Measurements from ENCODE around the gene CDH4. TPM values are rescaled to one million over a fixed set of nuclear protein-coding genes. Genes with fewer than 3 reads are reported as not detected.

The CDH4 gene
- total RNA-seq, 2 experiments from 2014 or later: 0.11 to 0.18 TPM

DNA sequence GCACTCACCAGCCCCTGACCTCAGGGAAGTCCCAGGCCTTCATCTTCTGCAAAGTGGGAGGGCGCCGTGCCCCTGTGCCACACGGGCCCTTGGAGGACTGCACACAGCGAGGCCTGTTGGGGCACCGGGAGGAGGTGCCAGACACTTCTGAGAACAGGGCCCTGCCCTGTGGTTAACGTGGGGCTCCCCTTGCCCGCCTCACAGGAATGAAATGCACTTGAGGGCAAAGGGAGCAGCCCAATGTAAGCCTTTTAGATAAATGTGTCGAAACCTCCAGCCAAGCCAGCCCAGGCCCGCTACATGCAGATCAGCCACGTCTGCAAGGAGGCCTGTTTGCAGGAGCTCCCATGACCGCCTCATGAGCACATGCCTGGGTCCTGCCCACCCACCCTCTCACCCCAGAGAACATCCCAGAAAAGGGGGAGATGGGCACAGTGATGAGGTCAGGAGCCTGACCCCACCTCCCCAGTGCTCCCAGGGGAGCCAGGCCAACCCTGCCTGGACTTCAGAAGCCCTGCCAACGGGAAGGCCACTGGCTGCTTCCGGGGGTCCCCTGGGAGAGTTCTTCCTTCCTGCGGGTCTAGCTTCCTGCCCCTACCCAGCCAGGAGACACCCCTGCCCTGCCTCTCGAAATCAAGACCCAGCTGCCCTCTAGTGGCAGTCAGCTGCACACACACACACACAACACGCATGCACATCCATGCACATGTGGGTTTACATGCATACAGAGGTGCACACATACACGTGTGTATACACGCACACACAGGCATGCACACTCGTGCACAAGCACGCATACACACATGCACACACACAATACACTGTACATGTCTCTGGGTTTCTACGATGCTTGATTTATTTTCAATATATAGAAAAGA, 634.9 kb downstream of the CDH4 start:
- peaks cover 1% of the 10 kb centered on the region for H3K27me3 Mint-ChIP-seq
- H3K27ac Mint-ChIP-seq: no peak overlapping the region
- no peak overlapping the region for H3K4me3 Mint-ChIP-seq
- POLR2A ChIA-PET: interaction anchor here (0.9 kb wide), 1 partner anchor 8 kb away, joined by 3 read pairs; no protein-coding TSS in a partner anchor
- TF ChIP-seq, protein P1, sequence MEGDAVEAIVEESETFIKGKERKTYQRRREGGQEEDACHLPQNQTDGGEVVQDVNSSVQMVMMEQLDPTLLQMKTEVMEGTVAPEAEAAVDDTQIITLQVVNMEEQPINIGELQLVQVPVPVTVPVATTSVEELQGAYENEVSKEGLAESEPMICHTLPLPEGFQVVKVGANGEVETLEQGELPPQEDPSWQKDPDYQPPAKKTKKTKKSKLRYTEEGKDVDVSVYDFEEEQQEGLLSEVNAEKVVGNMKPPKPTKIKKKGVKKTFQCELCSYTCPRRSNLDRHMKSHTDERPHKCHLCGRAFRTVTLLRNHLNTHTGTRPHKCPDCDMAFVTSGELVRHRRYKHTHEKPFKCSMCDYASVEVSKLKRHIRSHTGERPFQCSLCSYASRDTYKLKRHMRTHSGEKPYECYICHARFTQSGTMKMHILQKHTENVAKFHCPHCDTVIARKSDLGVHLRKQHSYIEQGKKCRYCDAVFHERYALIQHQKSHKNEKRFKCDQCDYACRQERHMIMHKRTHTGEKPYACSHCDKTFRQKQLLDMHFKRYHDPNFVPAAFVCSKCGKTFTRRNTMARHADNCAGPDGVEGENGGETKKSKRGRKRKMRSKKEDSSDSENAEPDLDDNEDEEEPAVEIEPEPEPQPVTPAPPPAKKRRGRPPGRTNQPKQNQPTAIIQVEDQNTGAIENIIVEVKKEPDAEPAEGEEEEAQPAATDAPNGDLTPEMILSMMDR (IDR thresholded peaks at IDR 0.05): peak; percentile 81
- ATAC-seq: peak; percentile 67
- peak; percentile 53 for DNase-seq
- H3K36me3 Mint-ChIP-seq (ENCODE audit: low read depth): no peaks in the 10 kb centered on the region
- H3K9me3 Mint-ChIP-seq: no peaks in the 10 kb centered on the region
- no peaks in the 10 kb centered on the region for H3K4me1 Mint-ChIP-seq (ENCODE audit: low read depth)
- intact Hi-C loops (cut with micrococcal nuclease): no loop called here
- CTCF ChIA-PET: interaction anchor here (1.3 kb wide), 1 partner anchor 9 kb away, joined by 7 read pairs; no protein-coding TSS in a partner anchor

DNA sequence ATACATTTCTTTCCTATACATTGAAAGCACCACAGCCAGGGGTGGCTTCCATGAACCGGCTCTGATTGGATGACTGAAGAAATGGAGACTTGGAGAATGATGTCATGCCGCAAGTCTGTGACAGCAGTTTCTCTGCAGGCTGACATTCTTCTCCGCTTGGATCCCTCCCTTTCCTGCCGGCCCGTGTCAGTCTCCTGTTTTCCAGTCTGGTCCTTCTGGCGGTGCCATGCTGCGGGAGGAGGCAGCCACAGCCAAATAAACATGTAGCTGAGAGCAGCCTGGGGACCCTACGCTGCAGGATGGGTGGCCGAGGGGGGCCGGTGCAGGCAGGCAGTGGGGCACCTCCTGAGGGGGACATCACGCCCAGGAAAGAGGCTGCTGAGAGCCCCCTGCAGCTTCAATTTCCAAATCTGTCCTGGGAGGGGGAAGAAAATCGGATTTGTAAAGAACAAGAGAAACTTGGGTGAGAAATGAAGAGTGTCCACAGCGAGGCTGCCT, 635.6 kb downstream of the CDH4 start:
- H3K4me1 Mint-ChIP-seq (ENCODE audit: low read depth): no peaks in the 10 kb centered on the region
- CTCF ChIA-PET: interaction anchor here (1.3 kb wide), 1 partner anchor 9 kb away, joined by 7 read pairs; no protein-coding TSS in a partner anchor
- ATAC-seq (no peak), DNase-seq (no peak)
- intact Hi-C loops (cut with micrococcal nuclease): no loop called here
- TF ChIP-seq, protein P1 (IDR thresholded peaks at IDR 0.05): peak; percentile 21
- POLR2A ChIA-PET: interaction anchor here (0.9 kb wide), 1 partner anchor 9 kb away, joined by 3 read pairs; no protein-coding TSS in a partner anchor
- H3K36me3 Mint-ChIP-seq (ENCODE audit: low read depth): no peaks in the 10 kb centered on the region
- no peaks in the 10 kb centered on the region for H3K9me3 Mint-ChIP-seq
- no peak overlapping the region for H3K27ac Mint-ChIP-seq
- peaks cover 5% of the 10 kb centered on the region for H3K27me3 Mint-ChIP-seq
- H3K4me3 Mint-ChIP-seq: no peak overlapping the region

DNA sequence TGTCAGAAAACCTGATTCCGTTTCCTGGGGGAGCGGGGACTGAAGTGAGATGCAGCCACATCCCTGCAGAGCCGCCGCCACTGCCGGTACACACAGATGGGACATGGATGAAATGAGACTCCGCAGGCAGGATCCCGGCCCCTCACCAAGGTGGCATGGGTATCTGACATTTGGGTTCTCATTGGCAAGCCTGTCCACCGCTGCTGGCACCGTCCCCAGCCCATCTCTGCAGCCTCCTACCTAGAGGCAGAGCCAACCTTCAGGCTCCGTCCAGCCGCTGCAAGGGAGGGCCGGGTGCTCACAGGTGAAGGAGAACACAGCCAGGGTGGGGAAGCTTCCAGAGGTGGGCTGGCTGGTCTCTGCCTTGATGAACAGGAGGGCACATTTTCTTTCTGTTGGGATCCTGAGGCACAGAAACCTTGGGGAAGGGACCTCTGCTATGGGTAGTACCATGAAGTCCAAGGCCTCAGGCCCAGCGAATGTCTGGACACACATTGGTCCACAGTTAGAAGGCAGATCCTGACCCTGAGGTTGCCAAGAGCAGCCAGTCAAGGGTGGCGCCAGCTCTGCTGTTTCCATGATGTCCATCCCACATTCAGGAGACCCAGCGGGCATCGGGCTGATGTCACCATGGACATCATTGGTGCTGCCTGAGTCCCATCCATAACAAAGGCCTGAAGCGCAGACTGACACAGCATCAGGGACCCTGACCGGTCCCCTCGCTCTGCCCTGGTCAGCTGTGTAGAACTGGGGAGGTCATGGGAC, 636.2 kb downstream of the CDH4 start:
- CTCF ChIA-PET: no interaction called here
- H3K4me3 Mint-ChIP-seq: no peak overlapping the region
- H3K27ac Mint-ChIP-seq: no peak overlapping the region
- POLR2A ChIA-PET: interaction anchor here (0.9 kb wide), 1 partner anchor 10 kb away, joined by 3 read pairs; no protein-coding TSS in a partner anchor
- no peaks in the 10 kb centered on the region for H3K36me3 Mint-ChIP-seq (ENCODE audit: low read depth)
- DNase-seq (no peak), ATAC-seq (no peak)
- TF ChIP-seq, protein P1 (IDR thresholded peaks at IDR 0.05): no peak
- H3K27me3 Mint-ChIP-seq: peaks cover 5% of the 10 kb centered on the region
- no peaks in the 10 kb centered on the region for H3K9me3 Mint-ChIP-seq
- intact Hi-C loops (cut with micrococcal nuclease): no loop called here
- H3K4me1 Mint-ChIP-seq (ENCODE audit: low read depth): no peaks in the 10 kb centered on the region

DNA sequence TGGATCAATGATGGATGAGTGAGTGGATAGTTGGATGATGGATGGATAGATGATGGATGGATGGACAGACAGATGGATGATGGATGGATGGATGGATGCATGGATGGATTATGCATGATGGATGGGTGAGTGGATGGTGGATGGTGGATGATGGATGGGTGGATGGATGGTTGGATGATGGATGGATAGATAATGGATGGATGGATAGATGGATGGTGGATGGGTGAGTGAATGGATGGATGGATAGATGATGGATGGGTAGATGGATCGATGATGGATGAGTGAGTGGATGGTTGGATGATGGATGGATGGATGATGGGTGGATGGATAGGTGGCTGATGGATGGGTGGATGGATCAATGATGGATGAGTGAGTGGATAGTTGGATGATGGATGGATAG, 637.6 kb downstream of the CDH4 start:
- intact Hi-C loops (cut with micrococcal nuclease): no loop called here
- H3K36me3 Mint-ChIP-seq (ENCODE audit: low read depth): no peaks in the 10 kb centered on the region
- CTCF ChIA-PET: no interaction called here
- H3K27me3 Mint-ChIP-seq: peaks cover 4% of the 10 kb centered on the region
- H3K9me3 Mint-ChIP-seq: no peaks in the 10 kb centered on the region
- DNase-seq (no peak), ATAC-seq (no peak)
- no peak overlapping the region for H3K27ac Mint-ChIP-seq
- POLR2A ChIA-PET: no interaction called here
- H3K4me3 Mint-ChIP-seq: no peak overlapping the region
- H3K4me1 Mint-ChIP-seq (ENCODE audit: low read depth): no peaks in the 10 kb centered on the region
- TF ChIP-seq, protein P1 (IDR thresholded peaks at IDR 0.05): no peak
